ENCODE measurements around the gene PHPT1. TPM values are rescaled to one million over a fixed set of nuclear protein-coding genes. Genes with fewer than 3 reads are reported as not detected.

PHPT1 gene
- total RNA-seq, 1 experiment from 2014 or later = 94.7 TPM

- ChIA-PET CTCF (no interaction called here), POLR2A (ENCODE audit: low non-redundant PET) (no interaction called here)
- H3K9me3 ChIP-seq (ENCODE audit: low read depth, low read length, poor library complexity, severe bottlenecking) = no peaks in the 10 kb centered on the region
- no peak overlapping the region for H3K4me3 ChIP-seq (ENCODE audit: low read depth, low read length, poor library complexity, severe bottlenecking)
- H3K36me3 ChIP-seq (ENCODE audit: insufficient read depth, low read length, poor library complexity, severe bottlenecking) = peaks cover 66% of the 10 kb centered on the region
- peaks cover 6% of the 10 kb centered on the region for H3K4me1 ChIP-seq (ENCODE audit: insufficient read depth, low read length, poor library complexity, severe bottlenecking)
- DNase-seq (ENCODE audit: low spot score) = no peak
- no peaks in the 10 kb centered on the region for H3K27me3 ChIP-seq (replicated peaks; ENCODE audit: insufficient read depth, low read depth, low read length, poor library complexity)
- no TSS peak for BruUV-seq (replicated peaks)
- no peak for TF ChIP-seq CTCF (conservative IDR thresholded peaks at IDR 0.05; ENCODE audit: low read depth, low read length)
- no peak for TF ChIP-seq EZH2 (IDR thresholded peaks at IDR 0.05; ENCODE audit: borderline replicate concordance, low read depth, low read length, poor library complexity, severe bottlenecking)
- intact Hi-C loops (cut with micrococcal nuclease; ENCODE audit: unreplicated experiment) = no loop called here
- no peak overlapping the region for H3K27ac ChIP-seq (ENCODE audit: low read depth, low read length, poor library complexity, severe bottlenecking)
Observed at GRCh38 chr9:136825295-136826187, 23.7 kb upstream of the PHPT1 start.

DNA sequence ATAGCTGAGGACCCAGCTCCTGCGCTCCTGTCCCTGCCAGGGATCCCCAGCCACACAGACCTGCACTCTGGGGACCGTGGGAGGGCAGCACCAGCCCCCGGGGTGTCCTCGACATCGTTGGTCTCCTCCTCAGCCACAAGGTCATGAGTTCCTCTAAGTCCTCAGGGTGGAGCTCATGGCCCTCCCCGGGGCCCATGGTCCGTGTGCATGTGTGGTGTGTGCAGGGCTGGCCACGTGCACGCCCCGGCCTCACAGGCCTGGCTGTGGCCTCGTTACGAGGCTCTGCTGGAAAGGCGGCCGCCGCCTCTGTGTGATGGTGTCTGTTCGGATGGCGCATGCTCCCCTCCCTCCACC lies 23.0 kb upstream of the PHPT1 start:
- intact Hi-C loops (cut with micrococcal nuclease; ENCODE audit: unreplicated experiment) = no loop called here
- no peaks in the 10 kb centered on the region for H3K4me1 ChIP-seq (ENCODE audit: insufficient read depth, low read length, poor library complexity, severe bottlenecking)
- no peaks in the 10 kb centered on the region for H3K27me3 ChIP-seq (replicated peaks; ENCODE audit: insufficient read depth, low read depth, low read length, poor library complexity)
- ChIA-PET POLR2A (ENCODE audit: low non-redundant PET) (no interaction called here), CTCF (no interaction called here)
- no peak for DNase-seq (ENCODE audit: low spot score)
- no peak for TF ChIP-seq EZH2 (IDR thresholded peaks at IDR 0.05; ENCODE audit: borderline replicate concordance, low read depth, low read length, poor library complexity, severe bottlenecking)
- no peak for TF ChIP-seq CTCF (conservative IDR thresholded peaks at IDR 0.05; ENCODE audit: low read depth, low read length)
- no peaks in the 10 kb centered on the region for H3K9me3 ChIP-seq (ENCODE audit: low read depth, low read length, poor library complexity, severe bottlenecking)
- peaks cover 72% of the 10 kb centered on the region for H3K36me3 ChIP-seq (ENCODE audit: insufficient read depth, low read length, poor library complexity, severe bottlenecking)
- H3K4me3 ChIP-seq (ENCODE audit: low read depth, low read length, poor library complexity, severe bottlenecking) = no peak overlapping the region
- no TSS peak for BruUV-seq (replicated peaks)
- no peak overlapping the region for H3K27ac ChIP-seq (ENCODE audit: low read depth, low read length, poor library complexity, severe bottlenecking)

GRCh38 chr9:136826703-136827582 lies 22.3 kb upstream of the PHPT1 start:
- Histone ChIP-seq H3K36me3 (ENCODE audit: insufficient read depth, low read length, poor library complexity, severe bottlenecking) (peaks cover 79% of the 10 kb centered on the region), H3K4me1 (ENCODE audit: insufficient read depth, low read length, poor library complexity, severe bottlenecking) (no peaks in the 10 kb centered on the region), H3K27ac (ENCODE audit: low read depth, low read length, poor library complexity, severe bottlenecking) (no peak overlapping the region), H3K9me3 (ENCODE audit: low read depth, low read length, poor library complexity, severe bottlenecking) (no peaks in the 10 kb centered on the region), H3K4me3 (ENCODE audit: low read depth, low read length, poor library complexity, severe bottlenecking) (no peak overlapping the region), H3K27me3 (replicated peaks; ENCODE audit: insufficient read depth, low read depth, low read length, poor library complexity) (no peaks in the 10 kb centered on the region)
- BruUV-seq (replicated peaks) = no TSS peak
- TF ChIP-seq CTCF (conservative IDR thresholded peaks at IDR 0.05; ENCODE audit: low read depth, low read length) (no peak), EZH2 (IDR thresholded peaks at IDR 0.05; ENCODE audit: borderline replicate concordance, low read depth, low read length, poor library complexity, severe bottlenecking) (no peak)
- intact Hi-C loops (cut with micrococcal nuclease; ENCODE audit: unreplicated experiment) = no loop called here
- POLR2A ChIA-PET (ENCODE audit: low non-redundant PET) = no interaction called here
- DNase-seq (ENCODE audit: low spot score) = no peak
- CTCF ChIA-PET = no interaction called here
